ENCODE data around the gene IKZF1. TPM values are rescaled to one million over a fixed set of nuclear protein-coding genes. Genes with fewer than 3 reads are reported as not detected.

Gene IKZF1
- total RNA-seq, 1 donor from 2014 or later, result 0.11 TPM

- peaks cover 1% of the 10 kb centered on the region for H3K36me3 Mint-ChIP-seq
- no peak for TF ChIP-seq EZH2 (IDR thresholded peaks at IDR 0.05)
- H3K79me2 ChIP-seq (ENCODE audit: low read depth), result no peaks in the 10 kb centered on the region
- no peaks in the 10 kb centered on the region for H3K4me1 ChIP-seq
- peaks cover 4% of the 10 kb centered on the region for H3K9me3 Mint-ChIP-seq
- no peaks in the 10 kb centered on the region for H3F3A ChIP-seq (ENCODE audit: low read depth)
- H3K4me3 Mint-ChIP-seq, result no peak overlapping the region
- no peak overlapping the region for H2AFZ ChIP-seq (replicated peaks)
- H3K9me3 ChIP-seq (ENCODE audit: low read depth), result no peaks in the 10 kb centered on the region
- no peak overlapping the region for H3K4me3 ChIP-seq
- no peak overlapping the region for H3K9ac ChIP-seq
- no peaks in the 10 kb centered on the region for H3K36me3 ChIP-seq
- no peaks in the 10 kb centered on the region for H3K27me3 Mint-ChIP-seq (ENCODE audit: insufficient read depth, low read depth)
- H3K27ac ChIP-seq, result no peak overlapping the region
- H3K4me1 Mint-ChIP-seq, result peaks cover 17% of the 10 kb centered on the region
- no peak for DNase-seq (ENCODE audit: low spot score)
- no peaks in the 10 kb centered on the region for H3K27me3 ChIP-seq
- H3K27ac Mint-ChIP-seq, result no peak overlapping the region
- H3K4me2 ChIP-seq, result no peak overlapping the region
- H4K20me1 ChIP-seq (ENCODE audit: low read depth), result no peaks in the 10 kb centered on the region
These were observed 54.3 kb downstream of the IKZF1 start for GRCh38 chr7:50358779-50359178.

GRCh38 chr7:50359258-50359994 is 54.9 kb downstream of the IKZF1 start:
- H2AFZ ChIP-seq (replicated peaks), result no peak overlapping the region
- no peak overlapping the region for H3K4me3 Mint-ChIP-seq
- no peak overlapping the region for H3K4me2 ChIP-seq
- no peak overlapping the region for H3K27ac Mint-ChIP-seq
- H3K27ac ChIP-seq, result no peak overlapping the region
- DNase-seq (ENCODE audit: low spot score), result no peak
- H3K9me3 Mint-ChIP-seq, result peaks cover 4% of the 10 kb centered on the region
- H3K27me3 Mint-ChIP-seq (ENCODE audit: insufficient read depth, low read depth), result no peaks in the 10 kb centered on the region
- H3K27me3 ChIP-seq, result no peaks in the 10 kb centered on the region
- H3K4me1 ChIP-seq, result no peaks in the 10 kb centered on the region
- no peaks in the 10 kb centered on the region for H3K79me2 ChIP-seq (ENCODE audit: low read depth)
- H3K9me3 ChIP-seq (ENCODE audit: low read depth), result no peaks in the 10 kb centered on the region
- no peak for TF ChIP-seq EZH2phosphoT487 (IDR thresholded peaks at IDR 0.05)
- no peak for TF ChIP-seq EZH2 (IDR thresholded peaks at IDR 0.05)
- no peak for TF ChIP-seq CTCF (IDR thresholded peaks at IDR 0.05)
- no peaks in the 10 kb centered on the region for H4K20me1 ChIP-seq (ENCODE audit: low read depth)
- peaks cover 1% of the 10 kb centered on the region for H3K36me3 Mint-ChIP-seq
- no peaks in the 10 kb centered on the region for H3F3A ChIP-seq (ENCODE audit: low read depth)
- H3K4me3 ChIP-seq, result no peak overlapping the region
- H3K36me3 ChIP-seq, result no peaks in the 10 kb centered on the region
- no peak overlapping the region for H3K9ac ChIP-seq
- H3K4me1 Mint-ChIP-seq, result peaks cover 17% of the 10 kb centered on the region

- H3K4me2 ChIP-seq, result no peak overlapping the region
- DNase-seq (ENCODE audit: low spot score), result peak; percentile 15
- Mint-ChIP-seq H3K9me3 (peaks cover 4% of the 10 kb centered on the region), H3K27me3 (ENCODE audit: insufficient read depth, low read depth) (no peaks in the 10 kb centered on the region), H3K36me3 (peaks cover 1% of the 10 kb centered on the region), H3K27ac (no peak overlapping the region), H3K4me1 (peaks cover 17% of the 10 kb centered on the region), H3K4me3 (no peak overlapping the region)
- H3K27me3 ChIP-seq, result no peaks in the 10 kb centered on the region
- no peak overlapping the region for H3K9ac ChIP-seq
- H3F3A ChIP-seq (ENCODE audit: low read depth), result no peaks in the 10 kb centered on the region
- no peak overlapping the region for H3K4me3 ChIP-seq
- TF ChIP-seq EZH2 (IDR thresholded peaks at IDR 0.05), result no peak
- no peak for TF ChIP-seq EZH2phosphoT487 (IDR thresholded peaks at IDR 0.05)
- no peak for TF ChIP-seq CTCF (IDR thresholded peaks at IDR 0.05)
- peak overlapping the region; percentile 61 for H2AFZ ChIP-seq (replicated peaks)
- no peak overlapping the region for H3K27ac ChIP-seq
- no peaks in the 10 kb centered on the region for H3K36me3 ChIP-seq
- no peaks in the 10 kb centered on the region for H3K9me3 ChIP-seq (ENCODE audit: low read depth)
- H3K79me2 ChIP-seq (ENCODE audit: low read depth), result no peaks in the 10 kb centered on the region
- H3K4me1 ChIP-seq, result no peaks in the 10 kb centered on the region
- no peaks in the 10 kb centered on the region for H4K20me1 ChIP-seq (ENCODE audit: low read depth)
These were observed 55.7 kb downstream of the IKZF1 start for GRCh38 chr7:50359995-50360925.

Data from neural progenitor cell (in vitro differentiated cells).